Activated CD8-positive, alpha-beta memory T cell treated with anti-CD3 and anti-CD28 coated beads for 24 hours (primary cell): ENCODE data around the gene APOL2.
"Not testable (repeated sequence)": the region's sequence is repeated elsewhere in the genome, so short reads cannot be mapped to it uniquely, and the experiment has no call there.

Experiments
- DNase-seq: peaks from one replicate; pipeline ENCODE4 v3.0.0-alpha.2; 2020

Gene APOL2

GRCh38 chr22:36262307-36262706, 23.0 kb upstream of the APOL2 start:
- DNase-seq, result not testable (repeated sequence)

DNA sequence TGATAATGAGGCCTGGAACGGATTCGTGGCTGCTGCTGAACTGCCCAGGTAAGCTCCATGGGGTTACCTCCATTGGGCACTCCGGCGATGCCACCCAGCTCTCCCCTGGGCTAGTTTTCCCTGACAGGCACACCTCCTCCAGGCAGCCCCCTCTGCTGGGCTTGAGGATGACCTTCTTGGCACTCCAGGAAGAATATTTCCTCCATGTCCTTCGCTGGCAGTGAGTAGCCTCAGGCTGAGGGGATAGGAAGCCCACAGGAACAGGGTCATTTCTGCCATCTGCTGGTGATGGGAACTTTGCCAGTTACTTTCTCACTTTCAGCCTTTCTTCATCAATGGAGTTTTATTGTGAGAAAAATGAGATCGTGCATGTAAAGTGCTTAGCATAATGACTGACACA, 22.3 kb upstream of the APOL2 start:
- not testable (repeated sequence) for DNase-seq

GRCh38 chr22:36259615-36260300, 20.4 kb upstream of the APOL2 start:
- peak; percentile 21 for DNase-seq

DNA sequence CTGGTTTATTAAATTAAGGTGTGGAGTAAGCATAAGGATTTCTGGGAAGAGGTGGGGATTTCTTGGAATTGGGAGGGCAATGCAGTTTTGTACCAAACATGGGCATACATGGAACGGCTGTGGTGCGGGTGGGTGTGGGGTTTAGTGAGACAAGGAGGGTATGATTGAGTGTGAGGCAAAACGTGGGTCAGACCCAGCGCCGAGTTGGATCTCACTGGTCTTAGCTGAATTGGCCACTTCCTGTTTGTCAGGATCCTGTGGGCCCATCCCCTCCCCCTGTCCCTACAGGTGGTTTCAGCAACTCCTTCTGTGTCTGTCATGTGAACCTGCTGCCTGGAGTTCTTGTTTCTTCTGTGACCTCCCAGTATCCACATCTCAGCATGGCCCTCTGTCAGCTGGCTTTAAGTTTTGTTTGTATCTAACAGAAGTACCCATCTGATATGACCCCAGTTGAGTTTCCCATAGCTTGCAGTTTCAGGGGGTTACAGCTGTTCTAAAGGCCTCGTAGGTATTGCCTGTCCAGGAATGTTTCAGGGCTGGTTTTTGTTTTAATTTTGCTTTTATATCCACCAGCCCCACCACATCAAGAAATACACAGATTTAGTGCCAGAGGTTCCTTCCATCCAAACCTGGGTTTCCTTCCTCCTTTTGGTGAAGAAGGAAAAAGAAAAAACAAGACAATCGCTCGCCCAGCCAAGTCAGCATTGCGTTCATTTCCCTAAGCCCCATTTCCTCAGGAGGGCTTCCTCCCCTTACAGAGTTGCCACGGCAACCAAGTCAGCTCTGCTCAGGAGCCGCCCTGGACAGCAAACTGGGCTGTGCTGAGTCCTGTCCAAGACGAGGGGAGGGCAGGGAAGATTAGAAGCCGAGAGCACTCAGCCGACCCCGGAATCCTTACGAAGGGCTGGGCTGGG, 19.6 kb upstream of the APOL2 start:
- DNase-seq, result peak; percentile 64

DNA sequence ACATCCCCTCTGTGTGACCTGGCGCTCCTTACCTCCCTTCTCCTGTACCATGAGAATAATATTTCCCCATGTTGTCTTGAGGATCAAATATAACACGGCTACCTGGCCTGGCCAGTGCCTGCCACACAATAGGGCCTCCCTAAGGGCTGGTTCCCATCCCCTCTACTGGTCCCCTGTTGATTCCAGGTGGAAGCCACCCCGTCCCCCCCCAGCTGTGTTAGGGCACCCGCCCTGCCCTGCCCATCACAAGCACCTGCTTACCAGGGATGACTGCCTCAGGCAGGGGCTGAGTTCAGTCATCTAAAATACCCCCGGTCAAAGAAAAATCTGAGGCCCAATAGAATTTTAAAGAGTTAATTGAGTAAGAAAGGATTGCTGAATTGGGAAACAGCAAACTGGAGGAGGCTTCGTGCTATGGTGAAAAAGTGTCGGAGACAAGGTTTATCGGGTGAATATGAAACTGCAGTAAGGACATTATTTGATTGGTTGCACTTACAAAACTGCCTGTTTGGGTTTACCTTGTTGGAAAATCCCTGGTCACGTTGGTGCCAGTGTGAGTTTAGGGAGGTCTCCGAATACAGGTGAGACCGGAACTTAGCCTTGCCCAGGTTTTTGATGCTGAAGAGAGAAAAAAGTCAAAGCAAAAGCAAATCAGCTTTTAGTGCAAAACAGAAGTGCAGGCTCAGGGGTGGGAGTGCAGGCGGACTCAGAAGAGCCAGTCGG, 18.8 kb upstream of the APOL2 start:
- DNase-seq, result peak; percentile 41

- DNase-seq, result peak; percentile 47
Observed at GRCh38 chr22:36257308-36257707, 18.0 kb upstream of the APOL2 start.

DNA sequence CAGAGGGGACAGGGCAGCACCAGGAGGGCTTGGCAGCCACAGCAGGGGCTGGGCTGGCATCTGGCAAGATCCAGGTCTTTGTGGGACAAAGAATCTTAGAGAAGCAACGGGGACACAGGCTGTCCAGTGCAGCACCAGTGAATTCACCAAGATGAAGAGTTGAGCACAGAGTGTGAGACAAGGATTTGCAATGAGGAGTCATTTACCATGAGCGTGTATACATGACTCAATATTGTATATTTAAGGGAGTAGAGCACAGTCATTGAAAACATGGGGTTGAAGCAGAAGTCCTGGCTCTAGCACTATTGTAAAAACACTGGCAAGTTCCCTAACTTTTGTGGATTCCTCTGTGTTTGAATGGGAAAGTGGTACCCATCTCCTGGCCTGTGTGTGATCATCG, 17.2 kb upstream of the APOL2 start:
- no peak for DNase-seq

GRCh38 chr22:36255572-36255971, 16.2 kb upstream of the APOL2 start:
- DNase-seq, result not testable (repeated sequence)

DNA sequence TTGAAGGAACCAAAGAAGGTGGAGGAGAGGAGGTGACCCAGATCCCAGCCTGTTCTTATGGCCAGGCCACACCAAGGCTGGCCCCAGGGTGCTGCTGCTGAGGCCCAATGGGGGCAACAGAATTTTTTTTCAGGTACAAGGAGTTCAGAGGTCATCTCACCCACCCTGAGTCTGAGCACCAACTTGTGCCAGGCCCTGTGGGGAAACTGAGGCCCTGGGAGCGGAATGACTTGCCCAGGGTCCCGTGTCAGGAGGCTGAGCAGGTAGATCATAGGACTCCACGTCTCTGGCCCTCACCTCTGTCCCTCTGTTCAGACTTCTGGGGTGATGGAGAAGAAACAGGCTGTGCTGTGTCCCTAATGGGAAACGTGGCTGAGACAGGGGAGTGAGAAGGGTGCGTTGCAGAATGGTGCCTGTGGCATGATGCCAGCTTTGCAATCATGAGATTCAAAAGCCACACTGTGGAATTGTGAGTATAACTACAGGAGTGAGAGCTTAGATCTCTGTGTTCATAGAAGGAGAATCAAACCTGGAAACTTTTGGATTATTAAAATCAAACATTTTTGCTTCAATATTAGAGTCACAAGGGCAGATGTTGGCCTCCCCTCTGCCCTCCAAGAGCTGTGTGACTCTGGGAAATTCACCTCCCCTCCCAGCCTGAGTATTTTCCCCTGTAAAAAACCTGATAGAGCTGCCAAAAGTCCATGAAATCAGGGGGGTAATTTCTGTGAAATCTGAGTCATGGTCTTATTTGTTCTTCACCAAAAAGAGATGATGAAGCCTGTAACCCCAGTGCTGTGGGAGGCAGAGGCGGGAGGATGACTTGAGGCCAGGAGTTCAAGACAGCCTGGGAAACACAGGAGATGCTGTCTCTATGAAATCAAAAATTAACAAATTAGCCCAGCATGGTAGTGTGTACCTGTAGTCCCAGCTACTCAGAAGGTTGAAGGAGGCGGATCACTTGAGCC, 14.5 kb upstream of the APOL2 start:
- DNase-seq, result peak; percentile 72

- peak; percentile 76 for DNase-seq
Observed at GRCh38 chr22:36252754-36253522, 13.6 kb upstream of the APOL2 start, which contains the start of gene APOL1. TSS of gene APOL1 (plus strand) at chr22:36253133. CDS start at chr22:36254956, 1,823 bp downstream.

DNA sequence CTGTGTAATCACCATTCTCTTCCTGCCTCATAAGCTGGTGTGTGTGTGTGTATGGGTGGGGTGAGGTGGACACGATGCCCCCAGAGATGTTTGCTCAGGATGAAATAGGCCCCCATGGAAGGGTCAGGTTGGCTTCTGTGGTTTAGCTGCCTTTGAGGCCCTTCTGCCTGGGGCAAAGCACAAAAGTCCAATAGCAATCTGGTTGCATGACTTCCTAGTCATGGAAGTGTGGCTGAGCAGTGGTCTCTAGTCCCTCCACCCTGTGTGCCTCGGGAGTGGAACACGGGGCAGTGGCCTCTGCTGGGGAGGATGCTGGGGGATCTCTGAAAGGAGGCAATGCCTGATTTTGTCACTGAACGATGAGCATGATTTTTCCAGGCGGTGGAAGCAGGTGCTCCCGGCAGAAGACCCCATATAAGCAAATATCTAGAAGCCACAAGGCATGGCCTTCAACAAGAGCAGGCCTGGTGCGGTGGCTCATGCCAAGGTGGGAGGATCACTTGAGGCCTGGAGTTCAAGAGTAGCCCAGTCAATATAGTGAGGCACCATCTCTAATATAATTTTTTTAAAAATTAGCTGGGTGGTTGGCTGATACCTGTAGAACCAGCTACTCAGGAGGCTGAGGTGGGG, 12.8 kb upstream of the APOL2 start:
- DNase-seq, result not testable (repeated sequence)

- not testable (repeated sequence) for DNase-seq
Observed at GRCh38 chr22:36250292-36250960, 11.1 kb upstream of the APOL2 start.

- DNase-seq, result no peak
Observed at GRCh38 chr22:36249160-36249559, 9.8 kb upstream of the APOL2 start.

- DNase-seq, result no peak
Observed at GRCh38 chr22:36247955-36248354, 8.6 kb upstream of the APOL2 start.

DNA sequence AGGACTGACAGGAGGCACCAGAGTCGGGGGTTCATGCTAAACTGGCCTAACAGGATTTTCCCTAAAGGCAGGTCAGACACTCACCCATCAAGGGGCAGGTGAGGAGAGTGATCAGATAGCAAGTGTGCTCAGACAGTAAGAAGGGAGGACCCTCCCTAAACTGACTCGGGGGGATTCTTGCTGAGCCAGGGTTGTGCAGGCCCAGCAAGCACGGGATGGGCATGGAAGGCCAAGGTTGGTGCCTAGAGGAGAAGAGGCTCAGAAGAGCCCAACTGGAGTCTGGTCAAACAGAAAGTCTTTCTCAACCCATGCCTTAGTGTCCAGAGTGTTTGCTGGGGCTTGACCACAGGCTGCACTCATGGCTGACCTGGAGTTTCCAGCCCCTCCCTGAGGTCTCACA, 7.4 kb upstream of the APOL2 start:
- DNase-seq, result no peak

DNA sequence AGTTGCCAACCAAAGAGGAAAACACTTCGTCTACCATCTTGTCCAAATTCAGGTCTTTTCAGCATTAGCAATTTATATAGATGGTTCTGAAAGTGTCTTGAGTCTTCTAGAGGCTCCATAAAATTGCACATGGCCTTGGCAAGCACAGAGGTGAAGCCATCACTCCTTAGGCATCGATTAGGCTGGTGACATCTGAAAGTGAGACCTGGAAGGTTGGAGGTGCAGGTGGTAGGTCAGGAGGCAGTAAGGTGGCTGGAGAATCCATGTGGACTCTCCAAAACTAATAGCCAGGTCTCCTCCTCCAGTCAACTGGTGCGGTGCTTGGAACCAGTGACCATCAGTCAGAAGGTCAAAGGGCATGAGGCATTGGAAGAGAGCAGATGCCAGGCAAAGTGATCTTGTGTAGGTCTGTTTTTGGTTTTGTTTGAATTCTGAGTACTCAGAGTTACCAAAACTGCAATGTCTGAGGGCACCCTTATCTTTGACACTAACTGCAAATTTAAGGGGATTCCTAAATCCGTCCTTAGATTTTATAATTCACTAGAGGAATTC, 6.6 kb upstream of the APOL2 start:
- no peak for DNase-seq

DNA sequence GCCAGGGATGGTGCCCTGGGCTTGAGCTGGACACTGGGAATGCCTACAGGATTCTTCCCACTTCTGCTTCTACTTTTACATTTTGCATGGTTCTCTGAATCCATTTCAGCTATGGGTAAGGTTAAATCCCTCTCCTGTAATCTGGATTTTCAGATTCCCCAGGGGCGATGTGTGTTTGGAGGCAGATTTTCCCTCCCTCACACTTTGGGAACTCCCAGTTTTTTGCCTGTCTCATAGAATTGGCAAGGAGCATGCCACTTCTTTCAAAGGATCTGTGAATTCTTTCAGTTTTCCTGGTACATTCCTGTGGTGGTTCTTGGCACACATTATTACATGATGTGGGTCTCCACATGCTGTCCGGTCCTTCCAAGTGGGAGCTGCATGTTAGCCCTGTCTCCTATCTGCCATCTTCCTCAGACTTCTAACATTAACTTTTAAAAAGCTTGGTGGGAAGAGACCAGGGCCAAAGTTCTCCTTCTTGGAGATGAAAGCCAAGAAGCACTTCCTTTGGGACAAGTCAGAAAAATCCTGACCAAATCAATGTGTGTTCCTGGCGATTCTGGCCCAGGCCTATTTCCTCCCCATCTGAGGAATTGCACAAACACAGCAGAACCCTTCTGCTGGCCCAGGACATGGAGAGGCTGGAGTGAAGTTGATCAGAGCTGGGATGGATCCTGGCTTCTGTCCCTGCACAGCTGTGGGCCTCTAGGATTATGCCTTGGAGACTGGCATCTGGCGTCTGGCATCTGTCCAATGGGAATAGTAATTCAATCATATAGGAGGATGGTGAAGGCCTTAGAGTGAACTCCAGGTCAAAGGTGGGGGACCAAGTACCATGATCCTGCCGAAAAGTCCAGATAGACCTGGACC, 5.4 kb upstream of the APOL2 start:
- no peak for DNase-seq

GRCh38 chr22:36243986-36244385, 4.7 kb upstream of the APOL2 start:
- no peak for DNase-seq

GRCh38 chr22:36239150-36239400, 252 bp downstream of the APOL2 start:
- no peak for DNase-seq
